Dermis blood vessel endothelial cell (primary cell): ENCODE measurements around the gene SCIN. TPM values are rescaled to one million over a fixed set of nuclear protein-coding genes. Genes with fewer than 3 reads are reported as not detected.
"Not testable (repeated sequence)": the region's sequence is repeated elsewhere in the genome, so short reads cannot be mapped to it uniquely, and the experiment has no call there.

Experiments
- DNase-seq: peaks from one replicate; pipeline ENCODE4 v3.0.0; 2010
- total RNA-seq: library from RNA; depleted of rRNA; stranded (reverse); fragments of >200 nt; gene quantifications from 2 replicates; pipeline ENCODE4 v1.2.3, GENCODE V29; 2014

Gene SCIN
- total RNA-seq, 1 donor from 2014 or later = 0.17 TPM

- not testable (repeated sequence) for DNase-seq
These were observed 118.1 kb downstream of the SCIN start for GRCh38 chr7:12688485-12689170.

- DNase-seq = no peak
These were observed 118.9 kb downstream of the SCIN start for GRCh38 chr7:12689451-12689850.

- DNase-seq = no peak
These were observed 119.7 kb downstream of the SCIN start for GRCh38 chr7:12690041-12690878.

GRCh38 chr7:12691388-12691787, 120.9 kb downstream of the SCIN start:
- not testable (repeated sequence) for DNase-seq

GRCh38 chr7:12692035-12692434, 121.5 kb downstream of the SCIN start:
- DNase-seq = no peak

- no peak for DNase-seq
These were observed 122.1 kb downstream of the SCIN start for GRCh38 chr7:12692479-12693259.

GRCh38 chr7:12694817-12695216, 124.3 kb downstream of the SCIN start:
- DNase-seq = no peak

- no peak for DNase-seq
These were observed 125.4 kb downstream of the SCIN start for GRCh38 chr7:12695965-12696364.

GRCh38 chr7:12699299-12699698, 128.8 kb downstream of the SCIN start:
- no peak for DNase-seq

- no peak for DNase-seq
These were observed 130.9 kb downstream of the SCIN start for GRCh38 chr7:12701433-12701832.

- DNase-seq = no peak
These were observed 133.4 kb downstream of the SCIN start for GRCh38 chr7:12703881-12704280.

GRCh38 chr7:12705878-12706277, 135.4 kb downstream of the SCIN start:
- no peak for DNase-seq

GRCh38 chr7:12706900-12707536, 136.5 kb downstream of the SCIN start:
- DNase-seq = no peak

GRCh38 chr7:12708314-12708713, 137.8 kb downstream of the SCIN start:
- DNase-seq = no peak

Other genes starting within 250 kb of the SCIN start
- not detected in 2 replicates for gene VWDE, start 166.9 kb upstream of the SCIN start, total RNA-seq
- gene ARL4A, start 116.9 kb downstream of the SCIN start, total RNA-seq = 291 and 334 TPM in 2 replicates